Measurements from ENCODE around the gene ROMO1.

The ROMO1 gene

GRCh38 chr20:35699127-35699956, at the start of gene ROMO1, which contains the start of gene NFS1:
Gene ROMO1, plus strand, starts transcription at chr20:35699405. Its CDS starts 228 bp downstream, at chr20:35699633.
Gene NFS1, minus strand, starts transcription at chr20:35699352. Its CDS starts 64 bp downstream, at chr20:35699288.
- Mint-ChIP-seq H3K4me1 (peaks cover 50% of the 10 kb centered on the region), H3K27me3 (no peaks in the 10 kb centered on the region)

GRCh38 chr20:35650632-35651031, 48.6 kb upstream of the ROMO1 start:
- Mint-ChIP-seq H3K4me1 (peaks cover 48% of the 10 kb centered on the region), H3K27ac (peak overlapping the region in 1 of 2 donors; percentile 29)
- no peak for ATAC-seq

More at GRCh38 chr20:35699127-35699956, at the start of gene ROMO1, which contains the start of gene NFS1:
- Mint-ChIP-seq H3K9me3 (no peaks in the 10 kb centered on the region), H3K27ac (peak within 1 kb of the TSS; percentile 94 to 99), H3K4me3 (peak within 1 kb of the TSS; percentile 92 to 98)
- ATAC-seq (peak; percentile 96), DNase-seq (peak; percentile 86 to 87)

GRCh38 chr20:35651958-35652357, 47.2 kb upstream of the ROMO1 start:
- DNase-seq, result no peak
- Mint-ChIP-seq H3K27ac (no peak overlapping the region), H3K9me3 (no peaks in the 10 kb centered on the region)

More at GRCh38 chr20:35650632-35651031, 48.6 kb upstream of the ROMO1 start:
- no peak for DNase-seq
- Mint-ChIP-seq H3K4me3 (no peak overlapping the region), H3K27me3 (no peaks in the 10 kb centered on the region), H3K9me3 (no peaks in the 10 kb centered on the region)

GRCh38 chr20:35652641-35653429, 46.4 kb upstream of the ROMO1 start:
- Mint-ChIP-seq H3K9me3 (no peaks in the 10 kb centered on the region), H3K27me3 (no peaks in the 10 kb centered on the region), H3K27ac (no peak overlapping the region), H3K4me3 (no peak overlapping the region), H3K4me1 (peaks cover 54% of the 10 kb centered on the region)
- ATAC-seq (no peak), DNase-seq (no peak)

More at GRCh38 chr20:35651958-35652357, 47.2 kb upstream of the ROMO1 start:
- peaks cover 48% of the 10 kb centered on the region for H3K4me1 Mint-ChIP-seq
- no peak for ATAC-seq
- no peaks in the 10 kb centered on the region for H3K27me3 Mint-ChIP-seq
- H3K4me3 Mint-ChIP-seq, result no peak overlapping the region

- Mint-ChIP-seq H3K9me3 (no peaks in the 10 kb centered on the region), H3K27ac (no peak overlapping the region), H3K27me3 (no peaks in the 10 kb centered on the region), H3K4me1 (peaks cover 50% of the 10 kb centered on the region), H3K4me3 (no peak overlapping the region)
- DNase-seq (no peak), ATAC-seq (no peak)
Measured at GRCh38 chr20:35653430-35653734, 45.8 kb upstream of the ROMO1 start.

GRCh38 chr20:35653893-35654292, 45.3 kb upstream of the ROMO1 start:
- H3K4me3 Mint-ChIP-seq, result no peak overlapping the region
- peaks cover 52% of the 10 kb centered on the region for H3K4me1 Mint-ChIP-seq
- ATAC-seq, result no peak
- no peak for DNase-seq
- H3K27ac Mint-ChIP-seq, result no peak overlapping the region
- no peaks in the 10 kb centered on the region for H3K27me3 Mint-ChIP-seq
- H3K9me3 Mint-ChIP-seq, result no peaks in the 10 kb centered on the region

- no peaks in the 10 kb centered on the region for H3K27me3 Mint-ChIP-seq
- H3K27ac Mint-ChIP-seq, result no peak overlapping the region
- peaks cover 56% of the 10 kb centered on the region for H3K4me1 Mint-ChIP-seq
- H3K4me3 Mint-ChIP-seq, result no peak overlapping the region
- no peaks in the 10 kb centered on the region for H3K9me3 Mint-ChIP-seq
- DNase-seq (no peak), ATAC-seq (no peak)
Measured at GRCh38 chr20:35654415-35654814, 44.8 kb upstream of the ROMO1 start.

- Mint-ChIP-seq H3K27me3 (no peaks in the 10 kb centered on the region), H3K27ac (peak overlapping the region in 1 of 2 donors; percentile 28), H3K4me1 (peaks cover 56% of the 10 kb centered on the region), H3K9me3 (no peaks in the 10 kb centered on the region), H3K4me3 (peak overlapping the region; percentile 16 to 62)
- no peak for ATAC-seq
- DNase-seq, result no peak
Measured at GRCh38 chr20:35657271-35657670, 41.9 kb upstream of the ROMO1 start.

- Mint-ChIP-seq H3K9me3 (no peaks in the 10 kb centered on the region), H3K4me1 (peaks cover 62% of the 10 kb centered on the region), H3K27ac (peak overlapping the region; percentile 93 to 94), H3K4me3 (peak overlapping the region; percentile 92 to 98), H3K27me3 (no peaks in the 10 kb centered on the region)
- DNase-seq (peak; percentile 14 to 26), ATAC-seq (peak; percentile 36)
Measured at GRCh38 chr20:35660122-35660937, 38.9 kb upstream of the ROMO1 start.

- Mint-ChIP-seq H3K4me1 (peaks cover 62% of the 10 kb centered on the region), H3K27me3 (no peaks in the 10 kb centered on the region), H3K4me3 (peak overlapping the region; percentile 92 to 98), H3K27ac (peak overlapping the region; percentile 93 to 94), H3K9me3 (no peaks in the 10 kb centered on the region)
- ATAC-seq (no peak), DNase-seq (no peak)
Measured at GRCh38 chr20:35661053-35661452, 38.2 kb upstream of the ROMO1 start.

GRCh38 chr20:35661908-35662307, 37.3 kb upstream of the ROMO1 start:
- no peak for ATAC-seq
- no peaks in the 10 kb centered on the region for H3K27me3 Mint-ChIP-seq
- DNase-seq, result no peak
- no peaks in the 10 kb centered on the region for H3K9me3 Mint-ChIP-seq
- H3K27ac Mint-ChIP-seq, result peak overlapping the region; percentile 94 to 99
- H3K4me3 Mint-ChIP-seq, result peak overlapping the region; percentile 92 to 98
- H3K4me1 Mint-ChIP-seq, result peaks cover 54% of the 10 kb centered on the region

- peak overlapping the region; percentile 94 to 99 for H3K27ac Mint-ChIP-seq
- DNase-seq (peak in 1 of 2 donors; percentile 23), ATAC-seq (no peak)
- no peaks in the 10 kb centered on the region for H3K27me3 Mint-ChIP-seq
- no peaks in the 10 kb centered on the region for H3K9me3 Mint-ChIP-seq
- peaks cover 48% of the 10 kb centered on the region for H3K4me1 Mint-ChIP-seq
- peak overlapping the region; percentile 92 to 98 for H3K4me3 Mint-ChIP-seq
Measured at GRCh38 chr20:35662551-35662950, 36.7 kb upstream of the ROMO1 start.

- H3K27ac Mint-ChIP-seq, result peak overlapping the region; percentile 94 to 99
- DNase-seq, result peak; percentile 75 to 83
- H3K9me3 Mint-ChIP-seq, result no peaks in the 10 kb centered on the region
- peaks cover 40% of the 10 kb centered on the region for H3K4me1 Mint-ChIP-seq
- H3K4me3 Mint-ChIP-seq, result peak overlapping the region; percentile 92 to 98
- ATAC-seq, result peak; percentile 71
- H3K27me3 Mint-ChIP-seq, result no peaks in the 10 kb centered on the region
Measured at GRCh38 chr20:35663516-35664465, 35.4 kb upstream of the ROMO1 start.

GRCh38 chr20:35664466-35665206, 34.6 kb upstream of the ROMO1 start, which contains the start of the genes CPNE1 and RBM12:
Gene CPNE1, minus strand, starts transcription at chr20:35664900. Its CDS starts 31,977 bp downstream, at chr20:35632923.
Gene RBM12, minus strand, starts transcription at chr20:35664900. Its CDS starts 9,578 bp downstream, at chr20:35655322.
- H3K4me3 Mint-ChIP-seq, result peak within 1 kb of the TSS; percentile 92 to 98
- peaks cover 32% of the 10 kb centered on the region for H3K4me1 Mint-ChIP-seq
- no peaks in the 10 kb centered on the region for H3K27me3 Mint-ChIP-seq
- H3K9me3 Mint-ChIP-seq, result no peaks in the 10 kb centered on the region
- peak; percentile 86 for ATAC-seq
- H3K27ac Mint-ChIP-seq, result peak within 1 kb of the TSS; percentile 94 to 99
- peak; percentile 95 for DNase-seq

Data from stimulated activated naive CD8-positive, alpha-beta T cell treated with anti-CD3 and anti-CD28 coated beads, Interleukin-15, amount 100 ng/mL, for 72 hours (primary cell).